Gastroesophageal sphincter (tissue), 3 donors: ENCODE results near the gene TAT.

Experiments used
- EP300 ChIP-seq: sonication (generic); formaldehyde crosslinking; IDR thresholded peaks from one replicate; pipeline ENCODE4 v1.6.1; 2017; ENCODE audit warnings: antibody characterized with exemption, mild to moderate bottlenecking
- POLR2A ChIP-seq, 2 donors: fragments of 450-650 bp; IDR thresholded peaks; one replicate each; pipeline ENCODE4 v1.6.1; 2017; ENCODE audit warnings: antibody characterized with exemption in 2 of 2, mild to moderate bottlenecking in 2 of 2, moderate library complexity in 1 of 2
- POLR2AphosphoS5 ChIP-seq: sonication (generic); formaldehyde crosslinking; IDR thresholded peaks from one replicate; pipeline ENCODE4 v1.6.1; 2017; ENCODE audit warnings: antibody characterized with exemption
- TF ChIP-seq, protein P1 (sequence below), 4 experiments: fragments of 200-600 bp in 2 of 4; fragments of 450-650 bp in 2 of 4; sonication (generic) in 1 of 4; IDR thresholded peaks; one replicate each; pipeline ENCODE4 v1.5.1; 2017 to 2019; ENCODE audit warnings: antibody characterized with exemption in 4 of 4, mild to moderate bottlenecking in 2 of 4, moderate library complexity in 2 of 4

DNA sequence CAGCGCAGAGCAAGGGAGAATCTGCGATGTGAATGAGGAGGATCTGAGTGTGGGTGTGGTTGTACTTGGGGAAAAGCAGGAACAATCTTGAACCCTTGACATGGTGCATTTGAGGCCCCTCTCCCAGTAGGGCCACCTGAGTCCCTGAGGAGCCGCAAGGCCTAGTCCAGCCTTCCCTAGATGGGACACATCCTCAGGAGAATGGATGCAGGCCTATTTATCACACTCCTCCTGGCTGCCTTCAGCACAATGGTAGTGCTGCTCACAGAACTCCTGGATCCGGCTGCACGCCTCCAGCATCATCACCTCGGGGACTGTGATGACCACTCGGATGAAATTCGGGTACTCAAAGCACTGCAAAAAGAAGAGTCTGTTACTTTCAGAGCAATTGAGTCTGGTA, 9.0 kb downstream of the TAT start:
- TF ChIP-seq, protein P1, sequence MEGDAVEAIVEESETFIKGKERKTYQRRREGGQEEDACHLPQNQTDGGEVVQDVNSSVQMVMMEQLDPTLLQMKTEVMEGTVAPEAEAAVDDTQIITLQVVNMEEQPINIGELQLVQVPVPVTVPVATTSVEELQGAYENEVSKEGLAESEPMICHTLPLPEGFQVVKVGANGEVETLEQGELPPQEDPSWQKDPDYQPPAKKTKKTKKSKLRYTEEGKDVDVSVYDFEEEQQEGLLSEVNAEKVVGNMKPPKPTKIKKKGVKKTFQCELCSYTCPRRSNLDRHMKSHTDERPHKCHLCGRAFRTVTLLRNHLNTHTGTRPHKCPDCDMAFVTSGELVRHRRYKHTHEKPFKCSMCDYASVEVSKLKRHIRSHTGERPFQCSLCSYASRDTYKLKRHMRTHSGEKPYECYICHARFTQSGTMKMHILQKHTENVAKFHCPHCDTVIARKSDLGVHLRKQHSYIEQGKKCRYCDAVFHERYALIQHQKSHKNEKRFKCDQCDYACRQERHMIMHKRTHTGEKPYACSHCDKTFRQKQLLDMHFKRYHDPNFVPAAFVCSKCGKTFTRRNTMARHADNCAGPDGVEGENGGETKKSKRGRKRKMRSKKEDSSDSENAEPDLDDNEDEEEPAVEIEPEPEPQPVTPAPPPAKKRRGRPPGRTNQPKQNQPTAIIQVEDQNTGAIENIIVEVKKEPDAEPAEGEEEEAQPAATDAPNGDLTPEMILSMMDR (IDR thresholded peaks at IDR 0.05) = no peak
- TF ChIP-seq POLR2A (IDR thresholded peaks at IDR 0.05) (no peak), POLR2AphosphoS5 (no peak), EP300 (no peak)
